ENCODE data around the gene CENPO.

CENPO gene

DNA sequence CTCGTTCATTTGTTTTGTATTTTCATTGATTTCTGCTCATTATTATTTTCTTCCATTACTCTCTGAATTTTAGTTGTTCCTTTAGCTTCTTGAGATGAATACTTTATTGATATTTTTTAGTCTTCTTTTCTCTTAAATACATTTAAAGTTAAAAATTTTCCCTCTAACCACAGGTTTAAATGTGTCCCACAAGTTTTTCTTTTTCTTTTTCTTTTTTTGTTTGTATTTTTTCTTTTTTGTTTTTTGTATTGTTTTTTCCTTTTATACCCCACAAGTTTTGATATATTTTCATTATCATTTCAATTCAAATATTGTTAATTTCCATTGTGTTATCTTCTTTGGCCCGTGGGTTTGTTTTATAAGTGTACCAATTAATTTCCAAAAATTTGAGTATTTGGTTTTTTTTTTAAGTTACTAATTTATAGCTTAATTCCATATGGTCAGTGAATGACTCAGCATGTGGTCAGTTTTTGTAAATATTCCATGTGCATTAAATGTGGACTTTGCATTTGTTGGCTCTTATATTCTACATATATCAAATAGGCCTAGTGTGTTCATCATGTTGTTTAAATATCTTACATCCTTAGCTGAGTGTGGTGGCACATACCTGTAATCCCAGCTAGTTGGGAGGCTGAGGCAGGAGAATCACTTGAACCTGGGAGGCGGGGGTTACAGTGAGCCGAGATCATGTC is 16.2 kb downstream of the CENPO start:
- Mint-ChIP-seq H3K27me3 (no peaks in the 10 kb centered on the region), H3K9me3 (peaks cover 6% of the 10 kb centered on the region), H3K4me1 (no peaks in the 10 kb centered on the region), H3K4me3 (no peak overlapping the region), H3K36me3 (peaks cover 36% of the 10 kb centered on the region), H3K27ac (no peak overlapping the region)
- ATAC-seq = no peak

- ATAC-seq = no peak
- H3K9me3 Mint-ChIP-seq = no peaks in the 10 kb centered on the region
- no peak overlapping the region for H3K27ac Mint-ChIP-seq
- H3K4me3 Mint-ChIP-seq = no peak overlapping the region
- H3K4me1 Mint-ChIP-seq = no peaks in the 10 kb centered on the region
- peaks cover 36% of the 10 kb centered on the region for H3K36me3 Mint-ChIP-seq
- H3K27me3 Mint-ChIP-seq = no peaks in the 10 kb centered on the region
These were observed 20.5 kb downstream of the CENPO start for GRCh38 chr2:24813691-24814137.

DNA sequence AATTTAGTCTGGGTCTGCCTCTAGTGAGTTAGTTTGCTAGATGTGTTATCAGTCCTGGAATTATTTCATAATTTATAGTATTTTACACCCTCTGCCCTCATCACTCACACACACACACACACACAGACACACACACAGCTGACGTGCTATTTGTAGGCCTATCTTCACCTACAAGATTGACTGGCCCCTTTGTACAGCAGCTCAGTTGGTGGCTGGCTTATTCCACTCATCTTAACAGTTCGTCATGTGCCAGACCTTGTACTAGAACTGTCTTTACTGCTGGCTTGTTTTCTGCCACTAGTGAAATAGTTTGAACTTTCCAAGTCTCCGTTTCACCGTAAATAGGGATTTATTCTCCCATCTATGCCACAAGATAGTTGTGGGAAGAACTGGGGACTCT is 21.3 kb downstream of the CENPO start:
- H3K27ac Mint-ChIP-seq = no peak overlapping the region
- H3K36me3 Mint-ChIP-seq = peaks cover 36% of the 10 kb centered on the region

GRCh38 chr2:24815171-24815570 is 21.9 kb downstream of the CENPO start:
- peaks cover 41% of the 10 kb centered on the region for H3K36me3 Mint-ChIP-seq
- H3K27me3 Mint-ChIP-seq = no peaks in the 10 kb centered on the region
- ATAC-seq = no peak

More for the DNA sequence above, 21.3 kb downstream of the CENPO start:
- Mint-ChIP-seq H3K4me3 (no peak overlapping the region), H3K27me3 (no peaks in the 10 kb centered on the region), H3K9me3 (no peaks in the 10 kb centered on the region), H3K4me1 (no peaks in the 10 kb centered on the region)
- no peak for ATAC-seq

DNA sequence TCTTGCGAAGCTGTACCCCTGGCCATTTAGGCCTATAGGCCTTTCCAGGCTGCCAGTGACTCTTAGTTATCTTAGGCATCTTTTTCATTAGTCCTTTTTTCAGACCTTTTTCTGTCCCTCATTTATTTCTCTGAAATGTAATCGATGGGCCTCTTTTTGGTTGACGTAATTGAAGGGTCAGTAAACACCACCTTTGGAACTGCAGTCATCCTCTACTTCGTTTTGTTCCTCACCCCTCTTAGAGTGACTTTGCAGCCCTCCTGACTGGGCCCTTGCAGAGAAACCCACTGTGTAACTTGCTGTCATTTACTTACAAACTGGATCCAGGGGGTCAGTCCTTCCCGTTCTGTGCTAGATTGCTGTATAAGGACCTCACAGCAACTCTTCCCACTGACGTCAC is 23.2 kb downstream of the CENPO start:
- Mint-ChIP-seq H3K27ac (no peak overlapping the region), H3K36me3 (peaks cover 50% of the 10 kb centered on the region), H3K27me3 (no peaks in the 10 kb centered on the region), H3K9me3 (no peaks in the 10 kb centered on the region), H3K4me1 (no peaks in the 10 kb centered on the region), H3K4me3 (no peak overlapping the region)
- ATAC-seq = no peak

More at GRCh38 chr2:24815171-24815570, 21.9 kb downstream of the CENPO start:
- Mint-ChIP-seq H3K4me3 (no peak overlapping the region), H3K27ac (no peak overlapping the region), H3K9me3 (no peaks in the 10 kb centered on the region), H3K4me1 (no peaks in the 10 kb centered on the region)

- Mint-ChIP-seq H3K27ac (no peak overlapping the region), H3K36me3 (peaks cover 55% of the 10 kb centered on the region)
These were observed 23.7 kb downstream of the CENPO start for GRCh38 chr2:24816884-24817283.

GRCh38 chr2:24818721-24819167 is 25.5 kb downstream of the CENPO start:
- Mint-ChIP-seq H3K27ac (peak overlapping the region; percentile 57), H3K4me3 (no peak overlapping the region), H3K9me3 (no peaks in the 10 kb centered on the region), H3K36me3 (peaks cover 71% of the 10 kb centered on the region), H3K4me1 (no peaks in the 10 kb centered on the region), H3K27me3 (no peaks in the 10 kb centered on the region)
- ATAC-seq = no peak

More at GRCh38 chr2:24816884-24817283, 23.7 kb downstream of the CENPO start:
- ATAC-seq = no peak
- no peaks in the 10 kb centered on the region for H3K27me3 Mint-ChIP-seq
- no peak overlapping the region for H3K4me3 Mint-ChIP-seq
- H3K4me1 Mint-ChIP-seq = no peaks in the 10 kb centered on the region
- no peaks in the 10 kb centered on the region for H3K9me3 Mint-ChIP-seq

- peak overlapping the region; percentile 30 for H3K27ac Mint-ChIP-seq
- no peaks in the 10 kb centered on the region for H3K9me3 Mint-ChIP-seq
- ATAC-seq = no peak
- H3K4me1 Mint-ChIP-seq = no peaks in the 10 kb centered on the region
- H3K4me3 Mint-ChIP-seq = no peak overlapping the region
- H3K27me3 Mint-ChIP-seq = no peaks in the 10 kb centered on the region
- H3K36me3 Mint-ChIP-seq = peaks cover 71% of the 10 kb centered on the region
These were observed 26.4 kb downstream of the CENPO start for GRCh38 chr2:24819442-24820174.

- Mint-ChIP-seq H3K36me3 (peaks cover 71% of the 10 kb centered on the region), H3K27me3 (no peaks in the 10 kb centered on the region), H3K27ac (peak overlapping the region; percentile 30), H3K9me3 (no peaks in the 10 kb centered on the region), H3K4me1 (no peaks in the 10 kb centered on the region), H3K4me3 (no peak overlapping the region)
- no peak for ATAC-seq
These were observed 26.9 kb downstream of the CENPO start for GRCh38 chr2:24820175-24820513.

DNA sequence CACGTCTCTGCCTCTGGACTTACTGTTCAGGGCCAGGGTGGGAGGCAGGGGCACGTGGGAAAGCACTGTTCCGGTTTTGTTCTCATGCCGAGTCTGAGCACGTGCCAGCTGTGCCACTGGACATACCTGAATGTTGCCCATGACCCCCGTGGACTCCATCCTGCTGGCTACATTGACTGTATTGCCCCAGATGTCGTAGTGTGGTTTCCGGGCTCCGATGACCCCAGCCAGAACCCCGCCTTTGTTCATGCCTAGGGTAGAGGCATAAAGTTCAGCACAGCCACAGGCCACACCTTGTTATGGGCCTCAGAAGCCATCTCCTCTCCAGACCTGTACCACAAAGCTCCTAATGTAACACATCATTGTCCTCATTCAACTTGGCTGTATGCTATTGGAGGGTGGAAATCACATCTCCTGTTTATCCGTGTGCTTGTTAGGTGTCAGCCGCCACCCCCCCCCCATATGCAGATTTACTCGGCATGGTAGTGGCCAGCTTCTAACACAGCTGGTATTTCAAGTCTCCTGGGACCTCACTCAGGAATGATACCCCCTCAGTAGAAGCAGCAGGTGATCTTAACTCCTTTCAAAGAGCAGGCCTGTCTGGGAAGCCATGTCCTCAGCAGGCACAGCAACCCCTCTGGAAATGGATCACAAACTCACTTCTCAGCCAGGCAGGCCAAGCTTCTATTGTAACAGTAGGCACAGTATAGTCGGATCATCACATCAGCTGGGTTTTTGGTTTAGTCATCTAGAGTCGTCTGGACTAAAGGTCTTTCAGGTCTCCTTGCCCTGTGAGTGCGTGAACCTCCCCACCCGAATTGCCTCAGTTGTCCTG is 27.6 kb downstream of the CENPO start:
- H3K4me1 Mint-ChIP-seq = peaks cover 7% of the 10 kb centered on the region
- H3K27me3 Mint-ChIP-seq = no peaks in the 10 kb centered on the region
- H3K9me3 Mint-ChIP-seq = no peaks in the 10 kb centered on the region
- H3K36me3 Mint-ChIP-seq = peaks cover 72% of the 10 kb centered on the region
- H3K27ac Mint-ChIP-seq = no peak overlapping the region
- no peak for ATAC-seq
- no peak overlapping the region for H3K4me3 Mint-ChIP-seq

DNA sequence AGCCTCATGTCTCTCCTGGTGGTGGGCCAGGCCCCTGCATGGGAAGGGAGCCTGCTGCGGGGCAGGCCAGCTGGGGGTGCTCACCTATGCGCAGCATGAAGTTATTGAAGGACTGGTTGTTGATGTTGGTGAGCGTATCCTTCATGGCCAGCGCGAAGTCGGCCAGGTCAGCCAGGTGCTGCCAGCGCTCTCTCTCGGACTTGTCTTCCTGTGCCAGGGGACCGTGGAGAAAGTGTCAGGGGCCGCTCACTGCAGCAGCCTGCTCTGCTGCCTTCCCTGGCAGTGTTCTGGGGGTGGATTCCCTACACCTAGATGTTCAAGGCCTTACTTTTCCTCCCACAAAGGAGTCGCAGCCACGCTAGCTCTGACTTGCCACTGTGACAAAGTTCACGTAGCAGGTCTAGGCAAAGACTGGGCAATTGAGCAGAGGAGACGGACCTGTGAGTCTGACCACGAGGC is 28.2 kb downstream of the CENPO start:
- H3K9me3 Mint-ChIP-seq = no peaks in the 10 kb centered on the region
- ATAC-seq = no peak
- no peaks in the 10 kb centered on the region for H3K27me3 Mint-ChIP-seq
- peaks cover 13% of the 10 kb centered on the region for H3K4me1 Mint-ChIP-seq
- no peak overlapping the region for H3K27ac Mint-ChIP-seq
- peaks cover 76% of the 10 kb centered on the region for H3K36me3 Mint-ChIP-seq
- no peak overlapping the region for H3K4me3 Mint-ChIP-seq

DNA sequence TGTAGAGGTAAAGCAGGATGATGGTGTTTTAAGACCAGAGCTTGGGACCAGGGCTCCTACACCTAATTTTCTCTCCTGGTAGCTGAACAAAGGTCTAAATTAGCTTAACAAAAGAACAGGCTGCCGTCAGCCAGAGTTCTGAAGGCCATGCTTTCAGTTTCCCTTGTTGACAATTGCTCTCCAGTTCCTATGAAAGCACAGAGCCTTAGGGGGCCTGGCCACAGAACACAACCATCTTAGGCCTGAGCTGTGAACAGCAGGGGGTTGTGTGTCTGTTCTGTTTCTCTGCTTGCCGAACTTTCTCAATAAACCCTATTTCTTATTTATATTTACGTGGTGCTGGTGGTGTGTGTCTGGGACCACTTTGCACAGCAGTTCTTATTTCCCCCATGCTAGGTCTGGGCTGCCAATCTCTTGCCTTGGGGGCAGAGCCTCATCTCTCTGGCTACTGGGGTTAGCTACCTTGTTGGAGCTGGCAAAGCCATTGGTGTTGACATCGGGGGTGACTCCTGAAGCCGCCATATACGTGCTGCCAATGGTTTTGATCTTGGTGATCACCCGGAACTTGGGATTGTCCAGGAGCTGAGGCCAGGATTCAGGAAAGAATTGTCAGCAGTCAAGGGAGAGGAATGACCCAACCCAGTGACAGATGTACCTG is 29.0 kb downstream of the CENPO start:
- H3K27me3 Mint-ChIP-seq = no peaks in the 10 kb centered on the region
- ATAC-seq = no peak
- no peaks in the 10 kb centered on the region for H3K9me3 Mint-ChIP-seq
- H3K27ac Mint-ChIP-seq = no peak overlapping the region
- peaks cover 14% of the 10 kb centered on the region for H3K4me1 Mint-ChIP-seq
- H3K4me3 Mint-ChIP-seq = no peak overlapping the region
- H3K36me3 Mint-ChIP-seq = peaks cover 71% of the 10 kb centered on the region

GRCh38 chr2:24824071-24824588 is 30.9 kb downstream of the CENPO start:
- Mint-ChIP-seq H3K27ac (no peak overlapping the region), H3K4me1 (peaks cover 22% of the 10 kb centered on the region), H3K27me3 (no peaks in the 10 kb centered on the region), H3K9me3 (no peaks in the 10 kb centered on the region), H3K4me3 (no peak overlapping the region), H3K36me3 (peaks cover 59% of the 10 kb centered on the region)
- ATAC-seq = no peak

- peaks cover 51% of the 10 kb centered on the region for H3K36me3 Mint-ChIP-seq
- H3K27ac Mint-ChIP-seq = peak overlapping the region; percentile 52
- H3K4me3 Mint-ChIP-seq = no peak overlapping the region
- peaks cover 22% of the 10 kb centered on the region for H3K4me1 Mint-ChIP-seq
- no peak for ATAC-seq
- H3K27me3 Mint-ChIP-seq = no peaks in the 10 kb centered on the region
- no peaks in the 10 kb centered on the region for H3K9me3 Mint-ChIP-seq
These were observed 32.0 kb downstream of the CENPO start for GRCh38 chr2:24824966-24825882.

Measured in stimulated activated memory B cell treated with anti-CD40 and anti-IgM and Interleukin-4, amounts not matched to agents 10 μg/mL and 1 μg/mL and 100 μg/mL, for 72 hours (primary cell).